GM23338 (cell line): ENCODE measurements around the gene DNM2. TPM values are rescaled to one million over a fixed set of nuclear protein-coding genes. Genes with fewer than 3 reads are reported as not detected.
A peak's percentile ranks its signal among the peaks of the same experiment; 100 is the strongest.

Source experiments
- ATAC-seq: fragments of 200-7000 bp; cut with Tn5 transposase; 3 replicates; pipeline ENCODE4 v1.9.1; 2020
- DNase-seq: peaks from one replicate; pipeline ENCODE4 v3.0.0-alpha.2; 2015; ENCODE audit warnings: low spot score
- H2AFZ ChIP-seq: fragments of 200-600 bp; sonication (generic); 2 replicates; pipeline ENCODE4 v1.8.0; 2016; ENCODE audit warnings: antibody characterized with exemption, mild to moderate bottlenecking, moderate library complexity
- H3F3A ChIP-seq: fragments of 200-600 bp; sonication (generic); replicated peaks from 2 replicates; pipeline ENCODE4 v1.8.0; 2017; ENCODE audit warnings: antibody characterized with exemption, mixed run types, low read depth
- H3K27ac ChIP-seq: fragments of 200-600 bp; sonication (generic); 2 replicates; pipeline ENCODE4 v1.6.1; 2016; ENCODE audit warnings: low read depth
- H3K27me3 ChIP-seq: fragments of 200-600 bp; sonication (generic); 2 replicates; pipeline ENCODE4 v1.8.0; 2016; ENCODE audit warnings: mild to moderate bottlenecking, mixed run types, moderate library complexity; ENCODE audit not compliant: insufficient read depth
- H3K36me3 ChIP-seq: fragments of 200-600 bp; sonication (generic); 2 replicates; pipeline ENCODE4 v1.8.0; 2016; ENCODE audit warnings: mild to moderate bottlenecking; ENCODE audit not compliant: insufficient read depth
- H3K4me1 ChIP-seq: fragments of 200-600 bp; sonication (generic); 2 replicates; pipeline ENCODE4 v1.8.0; 2016; ENCODE audit warnings: mild to moderate bottlenecking, moderate library complexity; ENCODE audit not compliant: insufficient read depth
- H3K4me2 ChIP-seq: fragments of 200-600 bp; sonication (generic); 2 replicates; pipeline ENCODE4 v1.7.1; 2017; ENCODE audit warnings: mixed run types
- H3K4me3 ChIP-seq: fragments of 200-600 bp; sonication (generic); 2 replicates; pipeline ENCODE4 v1.6.1; 2016; ENCODE audit warnings: mixed run types
- H3K79me2 ChIP-seq: fragments of 200-600 bp; sonication (generic); replicated peaks from 2 replicates; pipeline ENCODE4 v1.8.0; 2017; ENCODE audit warnings: mild to moderate bottlenecking; ENCODE audit not compliant: insufficient read depth
- H3K9me2 ChIP-seq: fragments of 200-600 bp; sonication (generic); 2 replicates; pipeline ENCODE4 v1.8.0; 2017; ENCODE audit not compliant: insufficient read depth
- H4K20me1 ChIP-seq: fragments of 200-600 bp; sonication (generic); replicated peaks from 2 replicates; pipeline ENCODE4 v1.8.0; 2017; ENCODE audit warnings: mild to moderate bottlenecking; ENCODE audit not compliant: insufficient read depth
- H3K27ac Mint-ChIP-seq: 2 replicates; pipeline ENCODE4 v1.8.0; 2020; ENCODE audit warnings: inconsistent platforms, mild to moderate bottlenecking, moderate library complexity, mixed read lengths
- H3K27me3 Mint-ChIP-seq: 3 replicates; pipeline ENCODE4 v1.8.0; 2022; ENCODE audit warnings: low read depth, mild to moderate bottlenecking, moderate library complexity, mixed read lengths, inconsistent platforms; ENCODE audit not compliant: insufficient read depth, poor library complexity
- H3K36me3 Mint-ChIP-seq: 3 replicates; pipeline ENCODE4 v1.8.0; 2021; ENCODE audit warnings: low read depth, mild to moderate bottlenecking, inconsistent platforms, moderate library complexity, mixed read lengths
- H3K4me1 Mint-ChIP-seq: 3 replicates; pipeline ENCODE4 v1.8.0; 2020; ENCODE audit warnings: mild to moderate bottlenecking, inconsistent platforms, mixed read lengths
- H3K4me3 Mint-ChIP-seq: 3 replicates; pipeline ENCODE4 v1.8.0; 2021; ENCODE audit warnings: moderate library complexity, mild to moderate bottlenecking, inconsistent platforms, mixed read lengths
- H3K9me3 Mint-ChIP-seq: 3 replicates; pipeline ENCODE4 v1.8.0; 2020; ENCODE audit warnings: moderate library complexity, mild to moderate bottlenecking, inconsistent platforms, mixed read lengths
- CREB1 ChIP-seq: fragments of 250-450 bp; sonication (Bioruptor Pico); IDR thresholded peaks from 2 replicates; pipeline ENCODE4 v1.5.0; 2020; ENCODE audit warnings: low read depth, mild to moderate bottlenecking, moderate library complexity
- CTCF ChIP-seq, 2 experiments: fragments of 200-600 bp in 1 of 2; sonication (generic) in 1 of 2; conservative IDR thresholded peaks; 2 replicates each; pipeline versions ENCODE4 v1.5.1 to v1.6.1; 2016 to 2017; ENCODE audit warnings: antibody characterized with exemption in 2 of 2, low read depth in 2 of 2, mild to moderate bottlenecking in 2 of 2, moderate library complexity in 1 of 2
- EZH2 ChIP-seq: fragments of 200-600 bp; sonication (generic); IDR thresholded peaks from one replicate; pipeline ENCODE4 v1.8.0; 2017; ENCODE audit warnings: antibody characterized with exemption, mild to moderate bottlenecking, low read depth; ENCODE audit not compliant: unreplicated experiment
- EZH2phosphoT487 ChIP-seq: fragments of 200-600 bp; sonication (generic); IDR thresholded peaks from one replicate; pipeline ENCODE4 v1.8.1; 2018; ENCODE audit warnings: antibody characterized with exemption; ENCODE audit not compliant: unreplicated experiment
- JUNB ChIP-seq: IDR thresholded peaks from one replicate; pipeline ENCODE4 v1.6.1; 2016; ENCODE audit warnings: antibody characterized with exemption; ENCODE audit not compliant: unreplicated experiment
- NANOG ChIP-seq: IDR thresholded peaks from 2 replicates; pipeline ENCODE4 v1.6.1; 2016; ENCODE audit warnings: antibody characterized with exemption, borderline replicate concordance
- POLR2AphosphoS5 ChIP-seq: IDR thresholded peaks from 2 replicates; pipeline ENCODE4 v1.6.1; 2016; ENCODE audit warnings: antibody characterized with exemption, low read depth
- REST ChIP-seq: IDR thresholded peaks from one replicate; pipeline ENCODE4 v1.6.1; 2018; ENCODE audit warnings: antibody characterized with exemption; ENCODE audit not compliant: unreplicated experiment
- STAT1 ChIP-seq: IDR thresholded peaks from one replicate; pipeline ENCODE4 v1.6.1; 2016; ENCODE audit warnings: antibody characterized with exemption; ENCODE audit not compliant: unreplicated experiment
- ZNF114 ChIP-seq: fragments of 250-450 bp; sonication (Bioruptor Pico); IDR thresholded peaks from 2 replicates; pipeline ENCODE4 v1.5.0; 2020; ENCODE audit warnings: mild to moderate bottlenecking, moderate library complexity
- ZNF331 ChIP-seq: fragments of 250-450 bp; sonication (Bioruptor Pico); IDR thresholded peaks from 2 replicates; pipeline ENCODE4 v1.5.0; 2020; ENCODE audit warnings: low read depth, mild to moderate bottlenecking, moderate library complexity
- ZNF462 ChIP-seq: fragments of 250-450 bp; sonication (Bioruptor Pico); IDR thresholded peaks from 2 replicates; pipeline ENCODE4 v1.5.0; 2020; ENCODE audit warnings: mild to moderate bottlenecking, moderate library complexity
- polyA plus RNA-seq: library from polyadenylated mRNA; unstranded; fragments of >200 nt; fragmentation: Nextera tagmentation; extraction: Ambion mirVana; gene quantifications from 2 replicates; pipeline ENCODE4 v1.2.1, GENCODE V29; 2016
- total RNA-seq: library from RNA; depleted of rRNA; stranded (reverse); fragments of >200 nt; shearing (Covaris generic); gene quantifications from 2 replicates; pipeline ENCODE4 v1.2.3, GENCODE V29; 2014

DNM2 gene
- total and polyA plus RNA-seq, 2 experiments from 2014 or later, result 40.7 to 138 TPM

GRCh38 chr19:10736916-10737551, 19.2 kb downstream of the DNM2 start (continued):
- no peak for TF ChIP-seq ZNF331 (CRISPR knock-in tag)
- no peak for TF ChIP-seq CTCF (conservative IDR thresholded peaks at IDR 0.05; ENCODE audit: low read depth in 2 of 2)
- TF ChIP-seq EZH2phosphoT487, result no peak
- no peak for TF ChIP-seq POLR2AphosphoS5
- TF ChIP-seq REST, result no peak

- ATAC-seq (no peak), DNase-seq (no peak)
- H3K27me3 Mint-ChIP-seq, result peaks cover 11% of the 10 kb centered on the region
- Histone ChIP-seq H3K4me1 (no peaks in the 10 kb centered on the region), H3K79me2 (peaks cover 98% of the 10 kb centered on the region), H3K4me2 (no peak overlapping the region), H3K4me3 (no peak overlapping the region), H3K27me3 (no peaks in the 10 kb centered on the region), H3K36me3 (no peaks in the 10 kb centered on the region; the same call in 1 of the 2 replicates), H3K27ac (peak overlapping the region; percentile 64), H4K20me1 (peaks cover 43% of the 10 kb centered on the region), H3F3A (peaks cover 6% of the 10 kb centered on the region; the same call in 1 of the 2 replicates), H3K9me2 (no peaks in the 10 kb centered on the region), H2AFZ (no peak overlapping the region)
- H3K27ac Mint-ChIP-seq, result 0 out of 2 replicates have a peak overlapping the region, but pooled peaks have one; percentile 18
- H3K36me3 Mint-ChIP-seq, result peaks cover 11% of the 10 kb centered on the region; the same call in 2 of the 3 replicates
- peaks cover 12% of the 10 kb centered on the region for H3K4me1 Mint-ChIP-seq
- peaks cover 7% of the 10 kb centered on the region; the same call in 2 of the 3 replicates for H3K9me3 Mint-ChIP-seq
- no peak overlapping the region for H3K4me3 Mint-ChIP-seq
- TF ChIP-seq ZNF462 (CRISPR knock-in tag) (no peak), STAT1 (no peak), EZH2phosphoT487 (no peak), ZNF114 (CRISPR knock-in tag) (no peak), JUNB (no peak), EZH2 (no peak), NANOG (no peak), CREB1 (CRISPR knock-in tag) (no peak)
These were observed 19.8 kb downstream of the DNM2 start for GRCh38 chr19:10737722-10738121.
